ENCODE results near the gene SKI. TPM values are rescaled to one million over a fixed set of nuclear protein-coding genes. Genes with fewer than 3 reads are reported as not detected.
A peak's percentile ranks its signal among the peaks of the same experiment; 100 is the strongest.

The SKI gene
- total RNA-seq, 1 donor from 2014 or later: 62.0 TPM

GRCh38 chr1:2194898-2195673 is 33.0 kb upstream of the SKI start:
- Mint-ChIP-seq H3K27ac (ENCODE audit: unreplicated experiment) (peak overlapping the region; percentile 84), H3K36me3 (ENCODE audit: low read depth) (no peaks in the 10 kb centered on the region), H3K4me3 (peak overlapping the region; percentile 94), H3K4me1 (peaks cover 18% of the 10 kb centered on the region), H3K27me3 (ENCODE audit: low read depth) (no peaks in the 10 kb centered on the region), H3K9me3 (no peaks in the 10 kb centered on the region)
- peak; percentile 96 for TF ChIP-seq CTCF (conservative IDR thresholded peaks at IDR 0.05)
- DNase-seq (ENCODE audit: low read depth, low spot score): peak; percentile 83

GRCh38 chr1:2195785-2196184 is 32.3 kb upstream of the SKI start:
- Mint-ChIP-seq H3K27me3 (ENCODE audit: low read depth) (no peaks in the 10 kb centered on the region), H3K27ac (ENCODE audit: unreplicated experiment) (no peak overlapping the region), H3K9me3 (no peaks in the 10 kb centered on the region), H3K4me3 (no peak overlapping the region), H3K36me3 (ENCODE audit: low read depth) (no peaks in the 10 kb centered on the region), H3K4me1 (peaks cover 14% of the 10 kb centered on the region)
- no peak for TF ChIP-seq CTCF (conservative IDR thresholded peaks at IDR 0.05)
- DNase-seq (ENCODE audit: low read depth, low spot score): no peak

- no peaks in the 10 kb centered on the region for H3K36me3 Mint-ChIP-seq (ENCODE audit: low read depth)
- H3K27ac Mint-ChIP-seq (ENCODE audit: unreplicated experiment): no peak overlapping the region
- no peak for DNase-seq (ENCODE audit: low read depth, low spot score)
- H3K4me3 Mint-ChIP-seq: no peak overlapping the region
- TF ChIP-seq CTCF (conservative IDR thresholded peaks at IDR 0.05): no peak
- H3K27me3 Mint-ChIP-seq (ENCODE audit: low read depth): no peaks in the 10 kb centered on the region
- peaks cover 8% of the 10 kb centered on the region for H3K4me1 Mint-ChIP-seq
- H3K9me3 Mint-ChIP-seq: no peaks in the 10 kb centered on the region
Observed at GRCh38 chr1:2196901-2197638, 31.0 kb upstream of the SKI start.

GRCh38 chr1:2197707-2198165 is 30.4 kb upstream of the SKI start:
- H3K27ac Mint-ChIP-seq (ENCODE audit: unreplicated experiment): no peak overlapping the region
- no peaks in the 10 kb centered on the region for H3K9me3 Mint-ChIP-seq
- no peaks in the 10 kb centered on the region for H3K27me3 Mint-ChIP-seq (ENCODE audit: low read depth)
- H3K36me3 Mint-ChIP-seq (ENCODE audit: low read depth): no peaks in the 10 kb centered on the region
- TF ChIP-seq CTCF (conservative IDR thresholded peaks at IDR 0.05): no peak
- peak overlapping the region; percentile 44 for H3K4me3 Mint-ChIP-seq
- H3K4me1 Mint-ChIP-seq: peaks cover 8% of the 10 kb centered on the region
- DNase-seq (ENCODE audit: low read depth, low spot score): no peak

- Mint-ChIP-seq H3K27me3 (ENCODE audit: low read depth) (no peaks in the 10 kb centered on the region), H3K36me3 (ENCODE audit: low read depth) (no peaks in the 10 kb centered on the region), H3K9me3 (no peaks in the 10 kb centered on the region), H3K4me3 (peak overlapping the region; percentile 82), H3K27ac (ENCODE audit: unreplicated experiment) (no peak overlapping the region), H3K4me1 (peaks cover 8% of the 10 kb centered on the region)
- no peak for DNase-seq (ENCODE audit: low read depth, low spot score)
- no peak for TF ChIP-seq CTCF (conservative IDR thresholded peaks at IDR 0.05)
Observed at GRCh38 chr1:2198571-2198970, 29.5 kb upstream of the SKI start.

Data from neural crest cell (in vitro differentiated cells).